Measurements from ENCODE around the gene SLC24A3. TPM values are rescaled to one million over a fixed set of nuclear protein-coding genes. Genes with fewer than 3 reads are reported as not detected.

SLC24A3 gene
- total RNA-seq, 1 donor from 2014 or later, result 0.51 TPM

GRCh38 chr20:19407196-19407595 is 194.8 kb downstream of the SLC24A3 start:
- no peak overlapping the region for H3K4me3 Mint-ChIP-seq

DNA sequence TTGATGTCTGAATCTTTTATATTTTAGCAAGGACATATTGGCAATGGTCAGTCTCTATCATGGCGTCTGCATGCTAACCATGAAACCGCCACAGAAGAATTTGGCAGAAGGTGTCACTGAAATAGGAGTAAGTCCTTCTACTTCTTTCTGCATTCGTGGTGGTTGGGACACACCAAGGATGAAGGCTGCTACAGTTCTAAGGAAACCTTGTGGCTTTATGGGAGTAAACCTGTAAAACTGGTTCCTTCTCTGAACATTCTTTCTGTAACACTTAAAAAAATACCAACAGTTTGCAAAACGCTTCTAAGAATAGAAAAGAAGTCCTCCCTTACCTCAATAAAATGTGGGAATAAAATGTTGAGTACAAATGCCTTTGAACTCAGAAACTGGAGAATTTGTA is 195.3 kb downstream of the SLC24A3 start:
- DNase-seq (ENCODE audit: low read depth, low spot score), result no peak
- no peak for TF ChIP-seq CTCF (conservative IDR thresholded peaks at IDR 0.05)
- no peak overlapping the region for H3K4me3 Mint-ChIP-seq
- no peak overlapping the region for H3K27ac Mint-ChIP-seq (ENCODE audit: unreplicated experiment)
- H3K4me1 Mint-ChIP-seq, result no peaks in the 10 kb centered on the region
- H3K9me3 Mint-ChIP-seq, result no peaks in the 10 kb centered on the region
- peaks cover 19% of the 10 kb centered on the region for H3K27me3 Mint-ChIP-seq (ENCODE audit: low read depth)
- H3K36me3 Mint-ChIP-seq (ENCODE audit: low read depth), result no peaks in the 10 kb centered on the region

More at GRCh38 chr20:19407196-19407595, 194.8 kb downstream of the SLC24A3 start:
- H3K27ac Mint-ChIP-seq (ENCODE audit: unreplicated experiment), result no peak overlapping the region
- H3K27me3 Mint-ChIP-seq (ENCODE audit: low read depth), result peaks cover 16% of the 10 kb centered on the region
- no peak for DNase-seq (ENCODE audit: low read depth, low spot score)
- H3K36me3 Mint-ChIP-seq (ENCODE audit: low read depth), result no peaks in the 10 kb centered on the region
- H3K4me1 Mint-ChIP-seq, result no peaks in the 10 kb centered on the region
- no peak for TF ChIP-seq CTCF (conservative IDR thresholded peaks at IDR 0.05)
- H3K9me3 Mint-ChIP-seq, result no peaks in the 10 kb centered on the region

DNA sequence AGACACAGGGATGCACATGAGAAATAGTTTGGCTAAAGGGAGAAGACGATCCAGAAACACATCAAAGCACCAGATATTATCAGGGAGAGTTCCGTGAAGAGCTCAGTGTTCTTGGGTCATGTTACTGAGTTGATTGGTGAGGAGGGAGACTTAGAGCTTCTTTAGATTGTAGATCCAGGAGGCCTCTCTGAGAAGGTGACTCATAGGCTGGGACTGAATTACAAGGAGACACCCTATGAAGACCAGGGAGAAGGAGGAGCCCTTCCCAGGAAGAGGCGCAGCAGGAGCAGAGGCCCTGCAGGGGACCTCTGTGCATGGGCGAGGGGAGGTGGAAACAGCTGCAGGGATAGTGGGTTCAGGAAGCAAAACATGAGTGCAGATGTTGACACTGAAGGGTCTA is 196.5 kb downstream of the SLC24A3 start:
- H3K36me3 Mint-ChIP-seq (ENCODE audit: low read depth), result no peaks in the 10 kb centered on the region
- H3K27ac Mint-ChIP-seq (ENCODE audit: unreplicated experiment), result no peak overlapping the region
- no peaks in the 10 kb centered on the region for H3K4me1 Mint-ChIP-seq
- DNase-seq (ENCODE audit: low read depth, low spot score), result no peak
- peaks cover 19% of the 10 kb centered on the region for H3K27me3 Mint-ChIP-seq (ENCODE audit: low read depth)
- H3K9me3 Mint-ChIP-seq, result no peaks in the 10 kb centered on the region
- no peak for TF ChIP-seq CTCF (conservative IDR thresholded peaks at IDR 0.05)
- no peak overlapping the region for H3K4me3 Mint-ChIP-seq

DNA sequence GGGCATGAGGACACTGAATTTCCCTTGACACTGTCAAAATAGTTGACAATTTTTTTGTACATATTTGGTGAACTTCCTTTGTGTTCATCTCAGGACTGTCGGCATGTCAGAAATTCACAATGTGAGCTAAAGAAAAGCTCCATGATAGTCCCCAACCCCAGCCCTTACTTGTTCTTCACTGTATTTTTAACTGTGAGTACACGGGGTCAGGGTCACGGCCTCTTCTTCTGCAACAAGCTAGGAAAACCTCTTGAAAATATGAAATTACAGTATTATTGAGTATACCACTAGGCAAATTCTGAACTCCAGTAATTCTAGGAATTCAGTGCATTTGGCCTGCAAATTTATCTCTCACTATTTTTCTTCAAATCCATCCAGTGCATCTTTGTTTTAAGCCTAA is 199.4 kb downstream of the SLC24A3 start:
- no peak for DNase-seq (ENCODE audit: low read depth, low spot score)
- no peak for TF ChIP-seq CTCF (conservative IDR thresholded peaks at IDR 0.05)
- H3K27ac Mint-ChIP-seq (ENCODE audit: unreplicated experiment), result no peak overlapping the region
- no peak overlapping the region for H3K4me3 Mint-ChIP-seq
- peaks cover 12% of the 10 kb centered on the region for H3K27me3 Mint-ChIP-seq (ENCODE audit: low read depth)
- H3K36me3 Mint-ChIP-seq (ENCODE audit: low read depth), result no peaks in the 10 kb centered on the region
- H3K9me3 Mint-ChIP-seq, result no peaks in the 10 kb centered on the region
- H3K4me1 Mint-ChIP-seq, result no peaks in the 10 kb centered on the region

DNA sequence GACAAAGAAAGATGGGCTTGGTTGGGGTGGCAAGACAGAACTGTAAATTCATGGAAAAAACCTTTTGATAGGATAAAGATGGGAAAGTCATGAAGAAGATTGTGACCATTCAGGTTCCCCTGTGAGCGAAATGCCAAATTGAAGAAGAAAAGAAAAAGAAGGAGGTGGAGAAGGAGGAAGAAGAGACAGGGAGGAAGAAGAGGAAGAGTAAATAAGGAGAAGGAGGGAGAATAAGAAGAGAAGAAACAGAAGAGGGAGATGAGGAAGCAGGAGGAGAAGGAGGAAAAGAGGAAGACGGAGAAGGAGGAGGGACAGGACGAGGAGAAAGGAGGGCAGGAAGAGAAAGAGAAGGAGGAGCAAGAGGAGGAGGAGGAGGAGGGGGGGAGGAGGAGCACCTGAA is 199.8 kb downstream of the SLC24A3 start:
- no peak overlapping the region for H3K27ac Mint-ChIP-seq (ENCODE audit: unreplicated experiment)
- no peaks in the 10 kb centered on the region for H3K9me3 Mint-ChIP-seq
- no peak for DNase-seq (ENCODE audit: low read depth, low spot score)
- H3K36me3 Mint-ChIP-seq (ENCODE audit: low read depth), result no peaks in the 10 kb centered on the region
- H3K4me3 Mint-ChIP-seq, result no peak overlapping the region
- TF ChIP-seq CTCF (conservative IDR thresholded peaks at IDR 0.05), result no peak
- H3K4me1 Mint-ChIP-seq, result no peaks in the 10 kb centered on the region
- peaks cover 9% of the 10 kb centered on the region for H3K27me3 Mint-ChIP-seq (ENCODE audit: low read depth)

- Mint-ChIP-seq H3K27me3 (ENCODE audit: low read depth) (peaks cover 6% of the 10 kb centered on the region), H3K4me3 (no peak overlapping the region), H3K27ac (ENCODE audit: unreplicated experiment) (no peak overlapping the region), H3K9me3 (no peaks in the 10 kb centered on the region), H3K36me3 (ENCODE audit: low read depth) (no peaks in the 10 kb centered on the region), H3K4me1 (no peaks in the 10 kb centered on the region)
- TF ChIP-seq CTCF (conservative IDR thresholded peaks at IDR 0.05), result no peak
- no peak for DNase-seq (ENCODE audit: low read depth, low spot score)
Measured at GRCh38 chr20:19414600-19414999, 202.2 kb downstream of the SLC24A3 start.
